ENCODE data around the gene PRR3. TPM values are rescaled to one million over a fixed set of nuclear protein-coding genes. Genes with fewer than 3 reads are reported as not detected.
"Not testable (repeated sequence)": the region's sequence is repeated elsewhere in the genome, so short reads cannot be mapped to it uniquely, and the experiment has no call there.

PRR3 gene
- total RNA-seq, 1 donor from 2014 or later: 5.9 TPM

DNA sequence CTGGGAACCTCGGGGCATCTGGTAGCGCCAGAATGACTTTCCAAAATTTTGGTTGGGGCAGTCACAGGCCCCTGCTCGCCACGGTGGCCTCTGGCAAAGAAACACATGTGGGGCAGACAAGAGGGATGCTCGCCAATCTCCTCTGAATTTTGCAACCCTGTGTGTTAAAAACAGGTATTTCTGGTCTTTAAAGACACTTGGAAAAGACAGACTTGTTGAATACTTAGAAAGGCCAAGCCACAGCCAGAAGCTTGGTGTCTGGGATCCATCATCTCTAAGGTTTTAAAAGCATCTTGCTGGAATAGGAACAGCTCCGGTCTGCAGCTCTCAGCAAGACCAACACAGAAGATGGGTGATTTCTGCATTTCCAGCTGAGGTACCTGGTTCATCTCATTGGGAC lies 36.6 kb upstream of the PRR3 start:
- intact Hi-C loops (cut with DNase I): no loop called here
- Histone ChIP-seq H3K4me3 (no peak overlapping the region), H3K9me3 (no peaks in the 10 kb centered on the region), H3K36me3 (no peaks in the 10 kb centered on the region), H3K27me3 (no peaks in the 10 kb centered on the region), H3K27ac (peak overlapping the region; percentile 76), H3K4me1 (peaks cover 30% of the 10 kb centered on the region)
- no peak for DNase-seq (ENCODE audit: extremely low spot score in 2 of 2)
- TF ChIP-seq, protein P1, sequence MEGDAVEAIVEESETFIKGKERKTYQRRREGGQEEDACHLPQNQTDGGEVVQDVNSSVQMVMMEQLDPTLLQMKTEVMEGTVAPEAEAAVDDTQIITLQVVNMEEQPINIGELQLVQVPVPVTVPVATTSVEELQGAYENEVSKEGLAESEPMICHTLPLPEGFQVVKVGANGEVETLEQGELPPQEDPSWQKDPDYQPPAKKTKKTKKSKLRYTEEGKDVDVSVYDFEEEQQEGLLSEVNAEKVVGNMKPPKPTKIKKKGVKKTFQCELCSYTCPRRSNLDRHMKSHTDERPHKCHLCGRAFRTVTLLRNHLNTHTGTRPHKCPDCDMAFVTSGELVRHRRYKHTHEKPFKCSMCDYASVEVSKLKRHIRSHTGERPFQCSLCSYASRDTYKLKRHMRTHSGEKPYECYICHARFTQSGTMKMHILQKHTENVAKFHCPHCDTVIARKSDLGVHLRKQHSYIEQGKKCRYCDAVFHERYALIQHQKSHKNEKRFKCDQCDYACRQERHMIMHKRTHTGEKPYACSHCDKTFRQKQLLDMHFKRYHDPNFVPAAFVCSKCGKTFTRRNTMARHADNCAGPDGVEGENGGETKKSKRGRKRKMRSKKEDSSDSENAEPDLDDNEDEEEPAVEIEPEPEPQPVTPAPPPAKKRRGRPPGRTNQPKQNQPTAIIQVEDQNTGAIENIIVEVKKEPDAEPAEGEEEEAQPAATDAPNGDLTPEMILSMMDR (IDR thresholded peaks at IDR 0.05): no peak
- TF ChIP-seq POLR2AphosphoS5 (IDR thresholded peaks at IDR 0.05; ENCODE audit: insufficient read depth in 1 of 2, low read depth in 1 of 2) (no peak), POLR2A (IDR thresholded peaks at IDR 0.05) (no peak)

DNA sequence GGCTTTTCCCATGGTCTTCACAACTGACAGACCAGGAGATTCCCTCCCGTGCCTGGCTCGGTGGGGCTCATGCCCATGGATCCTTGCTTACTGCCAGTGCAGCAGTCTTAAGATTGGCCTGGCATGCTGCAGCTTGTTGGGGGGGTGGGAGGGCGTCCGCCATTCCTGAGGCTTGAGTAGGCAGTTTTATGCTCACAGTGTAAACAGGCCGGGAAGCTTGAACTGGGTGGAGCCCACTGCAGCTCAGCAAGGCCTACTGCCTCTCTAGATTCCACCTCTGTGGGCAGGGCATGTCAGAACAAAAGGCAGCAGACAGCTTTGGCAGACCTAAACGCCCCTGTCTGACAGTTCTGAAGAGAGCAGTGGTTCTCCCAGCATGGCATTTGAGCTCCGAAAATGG lies 36.0 kb upstream of the PRR3 start:
- H3K4me1 ChIP-seq: peaks cover 30% of the 10 kb centered on the region
- DNase-seq (ENCODE audit: extremely low spot score in 2 of 2); H3K9me3 ChIP-seq; H3K36me3 ChIP-seq; H3K27me3 ChIP-seq; H3K4me3 ChIP-seq; intact Hi-C loops (cut with DNase I): not testable (repeated sequence)
- peak overlapping the region; percentile 76 for H3K27ac ChIP-seq
- TF ChIP-seq POLR2AphosphoS5 (IDR thresholded peaks at IDR 0.05; ENCODE audit: insufficient read depth in 1 of 2, low read depth in 1 of 2): peak in 1 of 2 donors; percentile 32

DNA sequence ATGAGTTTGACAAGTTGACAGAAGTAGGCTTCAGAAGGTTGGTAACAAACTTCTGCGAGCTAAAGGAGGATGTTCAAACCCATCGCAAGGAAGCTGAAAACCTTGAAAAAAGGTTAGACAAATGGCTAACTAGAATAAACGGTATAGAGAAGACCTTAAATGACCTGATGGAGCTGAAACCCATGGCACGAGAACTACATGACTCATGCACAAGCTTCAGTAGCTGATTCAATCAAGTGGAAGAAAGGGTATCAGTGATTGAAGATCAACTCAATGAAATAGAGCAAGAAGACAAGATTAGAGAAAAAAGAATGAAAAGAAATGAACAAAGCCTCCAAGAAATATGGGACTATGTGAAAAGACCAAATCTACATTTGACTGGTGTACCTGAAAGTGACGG lies 35.1 kb upstream of the PRR3 start:
- intact Hi-C loops (cut with DNase I); H3K27me3 ChIP-seq; H3K4me3 ChIP-seq; H3K9me3 ChIP-seq; DNase-seq (ENCODE audit: extremely low spot score in 2 of 2); H3K36me3 ChIP-seq; H3K27ac ChIP-seq: not testable (repeated sequence)
- peaks cover 26% of the 10 kb centered on the region for H3K4me1 ChIP-seq

DNA sequence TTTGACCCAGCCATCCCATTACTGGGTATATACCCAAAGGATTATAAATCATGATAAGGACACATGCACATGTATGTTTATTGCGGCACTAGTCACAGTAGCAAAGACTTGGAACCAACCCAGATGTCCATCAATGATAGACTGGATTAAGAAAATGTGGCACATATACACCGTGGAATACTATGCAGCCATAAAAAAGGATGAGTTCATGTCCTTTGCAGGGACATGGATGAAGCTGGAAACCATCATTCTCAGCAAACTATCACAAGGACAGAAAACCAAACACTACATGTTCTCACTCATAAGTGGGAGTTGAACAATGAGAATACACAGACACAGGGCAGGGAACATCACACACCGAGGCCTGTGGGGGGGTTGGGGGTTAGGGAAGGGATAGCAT lies 30.7 kb upstream of the PRR3 start:
- H3K36me3 ChIP-seq; H3K27ac ChIP-seq; H3K4me3 ChIP-seq; H3K27me3 ChIP-seq; DNase-seq (ENCODE audit: extremely low spot score in 2 of 2); H3K9me3 ChIP-seq; H3K4me1 ChIP-seq; intact Hi-C loops (cut with DNase I): not testable (repeated sequence)

DNA sequence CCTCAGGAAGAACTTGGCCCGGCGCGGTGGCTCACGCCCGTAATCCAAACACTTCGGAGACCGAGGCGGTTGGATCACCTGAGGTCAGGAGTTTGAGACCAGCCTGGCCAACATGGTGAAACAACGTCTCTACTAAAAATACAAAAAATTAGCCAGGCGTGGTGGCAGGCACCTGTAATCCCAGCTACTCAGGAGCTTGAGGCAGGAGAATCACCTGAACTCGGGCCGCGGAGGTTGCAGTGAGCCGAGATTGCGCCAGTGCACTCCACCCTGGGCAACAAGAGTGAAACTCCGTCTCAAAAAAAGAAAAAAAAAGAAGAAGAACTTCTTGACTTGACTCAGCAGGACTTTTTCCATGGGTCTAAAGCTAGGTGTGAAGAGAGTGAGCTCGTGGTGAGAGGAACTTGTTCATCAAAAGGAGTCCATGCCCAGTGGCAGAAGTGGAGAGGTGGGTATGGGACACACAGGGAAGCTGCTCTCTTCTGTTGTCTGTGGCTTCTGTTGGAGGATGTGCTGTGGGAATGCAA lies 27.7 kb upstream of the PRR3 start:
- DNase-seq (ENCODE audit: extremely low spot score in 2 of 2); H3K4me3 ChIP-seq; intact Hi-C loops (cut with DNase I); H3K27me3 ChIP-seq; H3K9me3 ChIP-seq; H3K27ac ChIP-seq; H3K36me3 ChIP-seq; H3K4me1 ChIP-seq: not testable (repeated sequence)

DNA sequence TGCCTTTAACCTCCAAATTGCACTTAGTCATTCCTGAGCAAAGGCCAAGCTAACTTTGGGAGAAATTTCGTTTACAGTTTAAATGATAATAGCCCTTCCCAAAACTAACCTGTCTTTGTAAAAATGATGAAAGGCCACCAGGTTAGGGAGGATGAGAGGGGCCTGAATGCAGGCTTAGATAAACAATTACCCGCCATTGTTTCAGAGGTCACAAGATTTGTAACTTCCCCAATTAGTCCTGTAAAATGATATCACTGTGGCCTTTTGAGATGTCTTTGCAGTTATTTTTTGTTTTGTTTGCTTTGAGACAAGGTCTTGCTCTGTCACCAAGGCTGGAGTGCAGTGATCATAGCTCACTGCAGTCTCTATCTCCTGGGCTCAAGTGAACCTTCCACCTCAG lies 27.1 kb upstream of the PRR3 start:
- Histone ChIP-seq H3K27ac (no peak overlapping the region), H3K9me3 (no peaks in the 10 kb centered on the region), H3K4me3 (no peak overlapping the region), H3K36me3 (no peaks in the 10 kb centered on the region), H3K4me1 (peaks cover 8% of the 10 kb centered on the region), H3K27me3 (no peaks in the 10 kb centered on the region)
- intact Hi-C loops (cut with DNase I): loop anchor here (5.0 kb wide), 1 partner anchor 43 kb away; the partner anchor contains the start of gene HLA-E
- no peak for TF ChIP-seq POLR2A (IDR thresholded peaks at IDR 0.05)
- no peak for TF ChIP-seq POLR2AphosphoS5 (IDR thresholded peaks at IDR 0.05; ENCODE audit: insufficient read depth in 1 of 2, low read depth in 1 of 2)
- TF ChIP-seq, protein P1 (IDR thresholded peaks at IDR 0.05): no peak
- DNase-seq (ENCODE audit: extremely low spot score in 2 of 2): no peak

DNA sequence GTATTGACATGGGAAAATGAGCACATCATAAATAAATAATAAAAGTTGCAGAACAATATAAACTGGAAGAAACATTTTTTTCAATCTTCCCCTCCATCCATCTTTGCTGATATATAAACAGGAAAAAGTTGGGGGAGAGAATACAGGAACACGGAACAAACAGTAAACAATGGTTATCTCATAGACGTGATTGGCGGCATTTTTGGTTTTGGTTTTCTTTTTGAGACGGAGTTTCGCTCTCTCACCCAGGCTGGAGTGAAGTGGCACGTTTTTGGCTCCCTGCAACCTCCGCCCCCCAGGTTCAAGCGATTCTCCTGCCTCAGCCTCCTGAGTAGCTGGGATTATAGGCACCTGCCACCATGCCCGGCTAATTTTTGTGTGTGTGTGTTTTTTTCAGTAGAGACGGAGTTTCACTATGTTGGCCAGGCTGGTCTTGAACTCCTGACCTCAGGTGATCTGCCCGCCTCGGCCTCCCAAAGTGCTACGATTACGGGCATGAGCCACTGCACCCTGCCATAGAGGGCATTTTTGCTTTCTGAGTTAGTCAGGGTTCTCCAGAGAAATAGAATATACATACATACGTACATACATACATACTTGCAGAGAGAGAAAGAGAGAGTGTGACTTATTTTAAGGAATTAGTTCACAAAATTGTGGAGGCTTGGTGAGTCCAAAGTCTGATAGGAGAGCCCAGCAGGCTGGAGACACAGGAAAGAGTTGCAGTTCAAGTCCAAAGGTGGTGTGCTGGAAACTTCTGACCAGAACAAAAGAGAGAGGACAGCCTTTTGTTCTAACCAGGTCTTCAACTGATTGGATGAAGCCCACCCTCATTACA lies 23.4 kb upstream of the PRR3 start:
- intact Hi-C loops (cut with DNase I): loop anchor here (5.0 kb wide), 1 partner anchor 46 kb away; the partner anchor contains the start of gene HLA-E
- no peak overlapping the region for H3K27ac ChIP-seq
- H3K27me3 ChIP-seq: no peaks in the 10 kb centered on the region
- DNase-seq (ENCODE audit: extremely low spot score in 2 of 2): no peak
- H3K36me3 ChIP-seq: no peaks in the 10 kb centered on the region
- no peak overlapping the region for H3K4me3 ChIP-seq
- H3K4me1 ChIP-seq: peaks cover 8% of the 10 kb centered on the region
- TF ChIP-seq, protein P1 (IDR thresholded peaks at IDR 0.05): no peak
- TF ChIP-seq POLR2AphosphoS5 (IDR thresholded peaks at IDR 0.05; ENCODE audit: insufficient read depth in 1 of 2, low read depth in 1 of 2): no peak
- no peak for TF ChIP-seq POLR2A (IDR thresholded peaks at IDR 0.05)
- H3K9me3 ChIP-seq: no peaks in the 10 kb centered on the region

Measured in vagina (tissue), 2 donors.